ENCODE data around the gene SP2. TPM values are rescaled to one million over a fixed set of nuclear protein-coding genes. Genes with fewer than 3 reads are reported as not detected.

The SP2 gene
- total and polyA plus RNA-seq, 2 donors (not counting 1 experiment from before 2014, with no cell fraction given): 25.4 to 32.5 TPM

- DNase-seq (no peak), ATAC-seq (ENCODE audit: low read depth) (no peak)
- Histone ChIP-seq H3K4me1 (ENCODE audit: control insufficient read depth in 2 of 2, insufficient read depth in 2 of 2, low read length in 2 of 2) (peaks cover 15 to 17% of the 10 kb centered on the region in 2 donors), H3K36me3 (replicated peaks in 1 of 2; ENCODE audit: control extremely low read depth in 1 of 2, control insufficient read depth in 1 of 2, extremely low read depth in 1 of 2, insufficient read depth in 2 of 2, low read length in 1 of 2) (peaks cover 0 to 19% of the 10 kb centered on the region in 2 experiments), H3K27me3 (replicated peaks in 1 of 4; ENCODE audit: control extremely low read depth in 1 of 4, control insufficient read depth in 3 of 4, insufficient read depth in 4 of 4, low read length in 3 of 4) (no peaks in the 10 kb centered on the region), H3K4me3 (ENCODE audit: control extremely low read depth in 1 of 5, extremely low read depth in 1 of 5, insufficient read depth in 1 of 5, low read depth in 2 of 5, low read length in 4 of 5) (no peak overlapping the region), H3K79me2 (ENCODE audit: control insufficient read depth, insufficient read depth, low read length) (peaks cover 73% of the 10 kb centered on the region), H3K4me2 (replicated peaks; ENCODE audit: low read depth, low read length, poor library complexity, severe bottlenecking) (peak overlapping the region; percentile 93), H2AFZ (ENCODE audit: insufficient read depth, low read depth, low read length, poor library complexity, severe bottlenecking) (no peak overlapping the region), H3K9ac (ENCODE audit: low read length) (no peak overlapping the region), H3K27ac (ENCODE audit: low read length in 2 of 2) (no peak overlapping the region), H3K9me3 (ENCODE audit: control extremely low read depth in 1 of 3, control insufficient read depth in 2 of 3, insufficient read depth in 1 of 3, low read length in 2 of 3) (no peaks in the 10 kb centered on the region), H4K20me1 (ENCODE audit: control insufficient read depth, insufficient read depth, low read length, poor library complexity, severe bottlenecking) (peaks cover 30% of the 10 kb centered on the region)
- TF ChIP-seq EZH2 (IDR thresholded peaks at IDR 0.05; ENCODE audit: borderline replicate concordance, insufficient read depth, low read depth, low read length, poor library complexity, severe bottlenecking): no peak
- TF ChIP-seq, protein P1, sequence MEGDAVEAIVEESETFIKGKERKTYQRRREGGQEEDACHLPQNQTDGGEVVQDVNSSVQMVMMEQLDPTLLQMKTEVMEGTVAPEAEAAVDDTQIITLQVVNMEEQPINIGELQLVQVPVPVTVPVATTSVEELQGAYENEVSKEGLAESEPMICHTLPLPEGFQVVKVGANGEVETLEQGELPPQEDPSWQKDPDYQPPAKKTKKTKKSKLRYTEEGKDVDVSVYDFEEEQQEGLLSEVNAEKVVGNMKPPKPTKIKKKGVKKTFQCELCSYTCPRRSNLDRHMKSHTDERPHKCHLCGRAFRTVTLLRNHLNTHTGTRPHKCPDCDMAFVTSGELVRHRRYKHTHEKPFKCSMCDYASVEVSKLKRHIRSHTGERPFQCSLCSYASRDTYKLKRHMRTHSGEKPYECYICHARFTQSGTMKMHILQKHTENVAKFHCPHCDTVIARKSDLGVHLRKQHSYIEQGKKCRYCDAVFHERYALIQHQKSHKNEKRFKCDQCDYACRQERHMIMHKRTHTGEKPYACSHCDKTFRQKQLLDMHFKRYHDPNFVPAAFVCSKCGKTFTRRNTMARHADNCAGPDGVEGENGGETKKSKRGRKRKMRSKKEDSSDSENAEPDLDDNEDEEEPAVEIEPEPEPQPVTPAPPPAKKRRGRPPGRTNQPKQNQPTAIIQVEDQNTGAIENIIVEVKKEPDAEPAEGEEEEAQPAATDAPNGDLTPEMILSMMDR (IDR thresholded peaks at IDR 0.05): no peak
- ChIA-PET POLR2A (no interaction called here), CTCF (interaction anchor here (0.7 kb wide), 1 partner anchor 81 kb away, joined by 3 read pairs; no protein-coding TSS in a partner anchor)
- Mint-ChIP-seq H3K27ac (peak overlapping the region; percentile 61), H3K4me3 (peak overlapping the region; percentile 96), H3K9me3 (ENCODE audit: insufficient read depth) (no peaks in the 10 kb centered on the region), H3K4me1 (peaks cover 53% of the 10 kb centered on the region), H3K27me3 (no peaks in the 10 kb centered on the region)
- intact Hi-C loops (cut with micrococcal nuclease): loop anchor here (2.0 kb wide), 1 partner anchor 209 kb away; the partner anchor contains the start of gene SNX11
- 100% methylated on average over 4 of the region's 5 CpGs for WGBS (ENCODE audit: insufficient coverage)
Observed at GRCh38 chr17:47897561-47897960, 1.5 kb downstream of the SP2 start.

DNA sequence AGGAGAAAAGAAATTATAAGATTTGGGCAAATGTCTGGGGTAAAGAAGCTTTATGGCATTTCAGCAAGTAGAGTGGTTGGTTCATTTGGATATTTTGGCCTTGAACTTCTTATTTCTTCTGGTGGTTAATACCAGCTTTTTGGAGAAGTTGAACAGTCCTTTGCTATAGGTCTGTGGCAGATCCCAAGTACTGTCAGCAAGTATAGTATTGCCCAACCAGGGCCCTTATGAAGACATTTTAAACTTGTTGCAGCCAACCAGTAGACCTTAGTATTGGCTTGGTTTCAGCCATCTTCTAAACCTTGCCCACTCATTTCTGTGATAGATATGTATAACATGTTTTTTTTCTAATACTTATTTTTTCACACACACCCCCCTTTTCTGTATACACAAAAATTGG lies 2.2 kb downstream of the SP2 start:
- H3K36me3 ChIP-seq (replicated peaks in 1 of 2; ENCODE audit: control extremely low read depth in 1 of 2, control insufficient read depth in 1 of 2, extremely low read depth in 1 of 2, insufficient read depth in 2 of 2, low read length in 1 of 2): peaks cover 0 to 19% of the 10 kb centered on the region in 2 experiments
- no peak overlapping the region for H3K4me3 ChIP-seq (ENCODE audit: control extremely low read depth in 1 of 5, extremely low read depth in 1 of 5, insufficient read depth in 1 of 5, low read depth in 2 of 5, low read length in 4 of 5)
- no peak overlapping the region for H3K4me2 ChIP-seq (replicated peaks; ENCODE audit: low read depth, low read length, poor library complexity, severe bottlenecking)
- H3K79me2 ChIP-seq (ENCODE audit: control insufficient read depth, insufficient read depth, low read length): peaks cover 80% of the 10 kb centered on the region
- intact Hi-C loops (cut with micrococcal nuclease): no loop called here
- H3K27ac ChIP-seq (ENCODE audit: low read length in 2 of 2): no peak overlapping the region
- no peaks in the 10 kb centered on the region for H3K9me3 ChIP-seq (ENCODE audit: control extremely low read depth in 1 of 3, control insufficient read depth in 2 of 3, insufficient read depth in 1 of 3, low read length in 2 of 3)
- no peak overlapping the region for H3K9ac ChIP-seq (ENCODE audit: low read length)
- H4K20me1 ChIP-seq (ENCODE audit: control insufficient read depth, insufficient read depth, low read length, poor library complexity, severe bottlenecking): peaks cover 37% of the 10 kb centered on the region
- H3K27me3 Mint-ChIP-seq: no peaks in the 10 kb centered on the region
- ATAC-seq (ENCODE audit: low read depth) (no peak), DNase-seq (no peak)
- ChIA-PET CTCF (no interaction called here), POLR2A (no interaction called here)
- peaks cover 53% of the 10 kb centered on the region for H3K4me1 Mint-ChIP-seq
- H3K9me3 Mint-ChIP-seq (ENCODE audit: insufficient read depth): no peaks in the 10 kb centered on the region
- H3K4me1 ChIP-seq (ENCODE audit: control insufficient read depth in 2 of 2, insufficient read depth in 2 of 2, low read length in 2 of 2): peaks cover 15 to 17% of the 10 kb centered on the region in 2 donors
- TF ChIP-seq, protein P1 (IDR thresholded peaks at IDR 0.05): no peak
- no peak for TF ChIP-seq EZH2 (IDR thresholded peaks at IDR 0.05; ENCODE audit: borderline replicate concordance, insufficient read depth, low read depth, low read length, poor library complexity, severe bottlenecking)
- H3K27me3 ChIP-seq (replicated peaks in 1 of 4; ENCODE audit: control extremely low read depth in 1 of 4, control insufficient read depth in 3 of 4, insufficient read depth in 4 of 4, low read length in 3 of 4): no peaks in the 10 kb centered on the region
- no peak overlapping the region for H3K4me3 Mint-ChIP-seq
- H2AFZ ChIP-seq (ENCODE audit: insufficient read depth, low read depth, low read length, poor library complexity, severe bottlenecking): no peak overlapping the region
- H3K27ac Mint-ChIP-seq: no peak overlapping the region

Data from B cell (primary cell).